ENCODE measurements around the gene MUC6. TPM values are rescaled to one million over a fixed set of nuclear protein-coding genes. Genes with fewer than 3 reads are reported as not detected.

The MUC6 gene, protein sequence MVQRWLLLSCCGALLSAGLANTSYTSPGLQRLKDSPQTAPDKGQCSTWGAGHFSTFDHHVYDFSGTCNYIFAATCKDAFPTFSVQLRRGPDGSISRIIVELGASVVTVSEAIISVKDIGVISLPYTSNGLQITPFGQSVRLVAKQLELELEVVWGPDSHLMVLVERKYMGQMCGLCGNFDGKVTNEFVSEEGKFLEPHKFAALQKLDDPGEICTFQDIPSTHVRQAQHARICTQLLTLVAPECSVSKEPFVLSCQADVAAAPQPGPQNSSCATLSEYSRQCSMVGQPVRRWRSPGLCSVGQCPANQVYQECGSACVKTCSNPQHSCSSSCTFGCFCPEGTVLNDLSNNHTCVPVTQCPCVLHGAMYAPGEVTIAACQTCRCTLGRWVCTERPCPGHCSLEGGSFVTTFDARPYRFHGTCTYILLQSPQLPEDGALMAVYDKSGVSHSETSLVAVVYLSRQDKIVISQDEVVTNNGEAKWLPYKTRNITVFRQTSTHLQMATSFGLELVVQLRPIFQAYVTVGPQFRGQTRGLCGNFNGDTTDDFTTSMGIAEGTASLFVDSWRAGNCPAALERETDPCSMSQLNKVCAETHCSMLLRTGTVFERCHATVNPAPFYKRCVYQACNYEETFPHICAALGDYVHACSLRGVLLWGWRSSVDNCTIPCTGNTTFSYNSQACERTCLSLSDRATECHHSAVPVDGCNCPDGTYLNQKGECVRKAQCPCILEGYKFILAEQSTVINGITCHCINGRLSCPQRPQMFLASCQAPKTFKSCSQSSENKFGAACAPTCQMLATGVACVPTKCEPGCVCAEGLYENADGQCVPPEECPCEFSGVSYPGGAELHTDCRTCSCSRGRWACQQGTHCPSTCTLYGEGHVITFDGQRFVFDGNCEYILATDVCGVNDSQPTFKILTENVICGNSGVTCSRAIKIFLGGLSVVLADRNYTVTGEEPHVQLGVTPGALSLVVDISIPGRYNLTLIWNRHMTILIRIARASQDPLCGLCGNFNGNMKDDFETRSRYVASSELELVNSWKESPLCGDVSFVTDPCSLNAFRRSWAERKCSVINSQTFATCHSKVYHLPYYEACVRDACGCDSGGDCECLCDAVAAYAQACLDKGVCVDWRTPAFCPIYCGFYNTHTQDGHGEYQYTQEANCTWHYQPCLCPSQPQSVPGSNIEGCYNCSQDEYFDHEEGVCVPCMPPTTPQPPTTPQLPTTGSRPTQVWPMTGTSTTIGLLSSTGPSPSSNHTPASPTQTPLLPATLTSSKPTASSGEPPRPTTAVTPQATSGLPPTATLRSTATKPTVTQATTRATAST (N-terminal part only)
- total RNA-seq, result not detected

DNA sequence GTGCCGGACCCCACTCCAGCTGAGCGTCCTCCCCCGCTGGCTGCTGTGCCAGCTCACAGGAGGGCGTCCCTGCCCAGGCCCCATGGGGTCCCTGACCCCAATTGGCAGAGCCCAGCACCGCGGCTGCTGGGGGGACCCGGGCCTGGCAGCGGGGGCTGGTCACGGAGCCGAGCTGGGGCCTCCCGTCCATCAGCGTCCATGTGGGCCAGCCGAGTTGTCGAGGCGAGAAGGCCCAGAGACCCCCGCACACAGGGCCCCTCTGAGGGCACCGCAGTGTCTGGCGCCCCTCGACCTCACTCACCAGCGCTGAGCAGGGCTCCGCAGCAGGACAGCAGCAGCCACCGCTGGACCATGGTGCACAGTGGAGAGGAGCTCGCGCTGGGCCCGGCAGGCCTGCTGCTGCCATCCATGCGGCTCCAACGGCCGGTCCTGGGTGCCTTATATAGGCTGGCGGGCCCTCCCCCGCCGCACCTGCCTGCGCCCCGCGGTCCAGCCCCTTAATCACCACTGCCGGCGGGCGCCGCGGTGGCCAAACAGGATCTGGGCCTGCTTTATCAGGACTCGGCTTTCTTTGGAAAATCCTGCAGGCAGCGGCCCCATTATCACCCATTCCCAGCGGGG is at the start of gene MUC6:
Gene MUC6, minus strand, starts transcription at position 416 of the 621 bp plus-strand sequence. Its CDS starts 63 bp downstream, at position 353.

DNA sequence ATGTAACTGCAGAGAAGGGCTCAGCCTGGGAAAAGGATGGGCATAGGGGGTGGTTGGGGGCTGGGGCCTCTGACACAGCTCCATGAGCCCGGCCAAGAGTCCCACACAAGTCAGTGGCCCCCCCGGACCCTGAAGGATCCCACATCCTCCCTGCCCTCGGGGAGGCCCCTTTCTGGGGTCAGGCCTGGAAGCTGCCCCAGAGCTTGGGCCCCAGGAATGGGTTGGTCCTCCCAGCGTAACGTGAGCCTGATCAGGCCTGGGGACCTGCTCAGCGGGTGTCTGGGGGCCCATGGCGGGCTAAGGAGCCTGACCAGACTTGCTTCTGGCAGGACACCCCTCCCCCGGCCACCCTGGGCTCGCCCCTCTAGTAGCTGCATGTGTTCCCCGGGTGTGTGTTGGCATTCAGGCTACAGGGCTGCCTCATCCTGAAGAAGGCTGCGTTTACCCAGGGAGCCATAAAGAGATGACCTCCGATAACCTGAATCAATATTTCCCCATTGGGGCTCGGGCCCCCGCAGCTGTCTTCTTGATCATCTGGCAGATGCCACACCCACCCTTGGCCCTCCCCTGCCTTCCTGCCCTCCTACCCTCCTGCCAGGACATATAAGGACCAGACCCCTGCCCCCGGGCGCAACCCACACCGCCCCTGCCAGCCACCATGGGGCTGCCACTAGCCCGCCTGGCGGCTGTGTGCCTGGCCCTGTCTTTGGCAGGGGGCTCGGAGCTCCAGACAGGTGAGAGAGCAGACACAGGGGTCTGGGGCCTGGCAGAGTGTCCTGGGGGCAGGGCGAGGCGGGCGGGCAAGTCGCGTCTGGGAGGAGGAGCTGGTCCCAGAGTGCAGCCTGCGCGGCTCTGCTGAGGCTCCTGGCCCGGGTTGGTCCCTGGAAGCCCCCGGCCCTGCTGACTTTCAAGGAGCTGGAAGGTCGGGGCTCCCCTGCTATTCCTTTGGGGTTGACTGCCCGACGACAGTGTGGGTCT is 38.0 kb upstream of the MUC6 start, which contains the start of gene MUC2:
Gene MUC2, plus strand, starts transcription at position 631 of the 978 bp plus-strand sequence.

Other genes with a start within 250 kb of the MUC6 start
- gene CEND1, start 246.6 kb downstream of the MUC6 start, total RNA-seq, result 19.4 TPM
- gene SLC25A22, start 238.4 kb downstream of the MUC6 start, total RNA-seq, result 24.7 TPM
- gene PIDD1, start 231.5 kb downstream of the MUC6 start, total RNA-seq, result 5.5 TPM
- gene RPLP2, start 226.8 kb downstream of the MUC6 start, total RNA-seq, result 265 TPM
- gene PNPLA2, start 217.8 kb downstream of the MUC6 start, total RNA-seq, result 6.5 TPM
- gene CRACR2B, start 208.8 kb downstream of the MUC6 start, total RNA-seq, result 2.8 TPM
- 37.6 TPM for gene CD151, start 203.8 kb downstream of the MUC6 start, total RNA-seq
- 45.2 TPM for gene POLR2L, start 194.2 kb downstream of the MUC6 start, total RNA-seq
- 28.6 TPM for gene TSPAN4, start 193.9 kb downstream of the MUC6 start, total RNA-seq
- gene CHID1, start 125.9 kb downstream of the MUC6 start, total RNA-seq, result 37.4 TPM
- gene AP2A2, start 110.8 kb downstream of the MUC6 start, total RNA-seq, result 67.4 TPM
- gene MUC2, start 38.2 kb upstream of the MUC6 start, total RNA-seq, result not detected
- not detected for gene MUC5AC, start 121.2 kb upstream of the MUC6 start, total RNA-seq
- not detected for gene MUC5B, start 186.3 kb upstream of the MUC6 start, total RNA-seq